ENCODE measurements around the gene PRR18.

GRCh38 chr6:166341977-166342348, 33.8 kb upstream of the PRR18 start:
- TF ChIP-seq ZFX (IDR thresholded peaks at IDR 0.05; ENCODE audit: borderline replicate concordance): no peak
- no peak for TF ChIP-seq CTCF (IDR thresholded peaks at IDR 0.05)

All from 22Rv1 (cell line).